ENCODE data around the gene HIVEP1.
A peak's percentile ranks its signal among the peaks of the same experiment; 100 is the strongest.

Gene HIVEP1

DNA sequence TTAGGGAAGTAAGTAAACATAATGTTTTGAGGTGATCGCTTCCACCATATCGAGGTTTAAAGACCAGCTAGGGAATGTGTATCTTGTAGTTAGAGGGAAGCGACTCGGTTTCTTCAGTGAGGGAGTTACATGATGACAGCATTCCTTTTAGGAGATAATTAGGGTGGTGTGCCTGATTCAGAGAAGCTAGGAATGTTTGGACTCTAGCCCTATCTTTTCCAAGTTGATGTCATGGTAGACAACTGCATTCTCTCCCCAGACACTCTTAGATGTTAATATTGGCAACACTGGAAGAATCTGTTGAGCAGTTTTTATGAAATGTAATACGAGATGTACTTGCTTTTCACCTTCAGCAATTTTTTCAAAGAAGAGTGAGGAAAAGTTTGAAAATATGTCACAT, 12.9 kb upstream of the HIVEP1 start:
- H3K4me3 ChIP-seq (ENCODE audit: low read depth, low read length), result no peak overlapping the region
- ChIA-PET CTCF (no interaction called here), POLR2A (no interaction called here)
- TF ChIP-seq, protein P1, sequence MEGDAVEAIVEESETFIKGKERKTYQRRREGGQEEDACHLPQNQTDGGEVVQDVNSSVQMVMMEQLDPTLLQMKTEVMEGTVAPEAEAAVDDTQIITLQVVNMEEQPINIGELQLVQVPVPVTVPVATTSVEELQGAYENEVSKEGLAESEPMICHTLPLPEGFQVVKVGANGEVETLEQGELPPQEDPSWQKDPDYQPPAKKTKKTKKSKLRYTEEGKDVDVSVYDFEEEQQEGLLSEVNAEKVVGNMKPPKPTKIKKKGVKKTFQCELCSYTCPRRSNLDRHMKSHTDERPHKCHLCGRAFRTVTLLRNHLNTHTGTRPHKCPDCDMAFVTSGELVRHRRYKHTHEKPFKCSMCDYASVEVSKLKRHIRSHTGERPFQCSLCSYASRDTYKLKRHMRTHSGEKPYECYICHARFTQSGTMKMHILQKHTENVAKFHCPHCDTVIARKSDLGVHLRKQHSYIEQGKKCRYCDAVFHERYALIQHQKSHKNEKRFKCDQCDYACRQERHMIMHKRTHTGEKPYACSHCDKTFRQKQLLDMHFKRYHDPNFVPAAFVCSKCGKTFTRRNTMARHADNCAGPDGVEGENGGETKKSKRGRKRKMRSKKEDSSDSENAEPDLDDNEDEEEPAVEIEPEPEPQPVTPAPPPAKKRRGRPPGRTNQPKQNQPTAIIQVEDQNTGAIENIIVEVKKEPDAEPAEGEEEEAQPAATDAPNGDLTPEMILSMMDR (IDR thresholded peaks at IDR 0.05; ENCODE audit: insufficient read depth, low read length, missing control alignments), result no peak
- no peak for DNase-seq (ENCODE audit: low read depth, low spot score)

DNA sequence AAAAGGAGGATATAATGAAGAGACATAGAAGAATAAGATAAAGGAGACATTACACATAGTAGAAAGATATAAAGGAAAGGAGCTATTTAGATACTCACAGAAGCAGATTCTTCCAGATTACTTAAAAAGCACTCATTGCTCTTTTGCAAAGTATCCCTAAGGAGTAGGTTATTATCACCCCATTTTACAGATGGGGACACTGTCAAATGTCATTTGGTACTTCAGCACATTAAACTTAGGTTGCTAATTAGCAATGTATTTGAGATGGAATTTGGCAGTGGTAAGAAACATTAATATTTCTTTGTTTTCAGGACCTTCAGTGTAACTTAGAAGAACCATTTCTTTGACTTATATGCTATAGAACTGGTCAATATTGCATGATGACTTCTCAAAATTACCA, 11.9 kb upstream of the HIVEP1 start:
- CTCF ChIA-PET, result no interaction called here
- no peak overlapping the region for H3K4me3 ChIP-seq (ENCODE audit: low read depth, low read length)
- TF ChIP-seq, protein P1 (IDR thresholded peaks at IDR 0.05; ENCODE audit: insufficient read depth, low read length, missing control alignments), result no peak
- no peak for DNase-seq (ENCODE audit: low read depth, low spot score)
- POLR2A ChIA-PET, result no interaction called here

DNA sequence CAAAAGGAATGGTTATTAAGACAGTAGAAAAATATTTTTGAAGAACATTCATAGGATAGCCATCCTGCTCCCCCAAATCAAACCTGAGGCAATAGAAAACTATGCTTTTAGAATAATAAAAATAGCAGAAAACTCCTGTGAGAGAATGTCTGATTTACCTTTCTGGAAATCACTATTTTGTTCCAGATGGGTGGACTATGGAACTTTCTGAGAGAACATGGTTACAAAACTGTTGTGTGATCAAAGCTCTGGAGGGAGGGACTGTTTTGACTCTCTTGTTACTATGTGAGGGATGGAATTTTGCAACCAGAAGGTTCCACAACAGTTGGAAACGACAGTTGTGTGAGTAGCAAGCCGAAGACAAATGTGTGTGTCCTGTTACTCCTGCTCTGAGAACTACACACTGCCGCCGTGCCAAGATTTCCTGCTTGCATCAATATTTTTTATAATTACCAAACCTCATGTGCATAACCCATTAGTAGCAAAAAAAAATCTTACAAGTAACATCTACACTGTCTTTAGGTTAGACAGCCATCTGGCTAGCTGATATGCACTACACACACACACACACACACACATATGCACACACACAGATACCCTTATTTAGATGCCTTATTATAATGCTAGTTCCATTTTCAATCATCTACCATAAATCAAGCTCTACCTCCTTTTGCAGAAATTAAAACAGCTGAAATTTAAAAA, 11.0 kb upstream of the HIVEP1 start:
- DNase-seq (ENCODE audit: low read depth, low spot score), result no peak
- no peak overlapping the region for H3K4me3 ChIP-seq (ENCODE audit: low read depth, low read length)
- POLR2A ChIA-PET, result interaction anchor here (0.6 kb wide), 1 partner anchor 12 kb away, joined by 3 read pairs; no protein-coding TSS in a partner anchor
- TF ChIP-seq, protein P1 (IDR thresholded peaks at IDR 0.05; ENCODE audit: insufficient read depth, low read length, missing control alignments), result no peak
- CTCF ChIA-PET, result interaction anchor here (0.8 to 1.4 kb wide), 3 partner anchors 302 to 604 kb away, joined by 3 to 5 read pairs (median 3); no protein-coding TSS in a partner anchor

DNA sequence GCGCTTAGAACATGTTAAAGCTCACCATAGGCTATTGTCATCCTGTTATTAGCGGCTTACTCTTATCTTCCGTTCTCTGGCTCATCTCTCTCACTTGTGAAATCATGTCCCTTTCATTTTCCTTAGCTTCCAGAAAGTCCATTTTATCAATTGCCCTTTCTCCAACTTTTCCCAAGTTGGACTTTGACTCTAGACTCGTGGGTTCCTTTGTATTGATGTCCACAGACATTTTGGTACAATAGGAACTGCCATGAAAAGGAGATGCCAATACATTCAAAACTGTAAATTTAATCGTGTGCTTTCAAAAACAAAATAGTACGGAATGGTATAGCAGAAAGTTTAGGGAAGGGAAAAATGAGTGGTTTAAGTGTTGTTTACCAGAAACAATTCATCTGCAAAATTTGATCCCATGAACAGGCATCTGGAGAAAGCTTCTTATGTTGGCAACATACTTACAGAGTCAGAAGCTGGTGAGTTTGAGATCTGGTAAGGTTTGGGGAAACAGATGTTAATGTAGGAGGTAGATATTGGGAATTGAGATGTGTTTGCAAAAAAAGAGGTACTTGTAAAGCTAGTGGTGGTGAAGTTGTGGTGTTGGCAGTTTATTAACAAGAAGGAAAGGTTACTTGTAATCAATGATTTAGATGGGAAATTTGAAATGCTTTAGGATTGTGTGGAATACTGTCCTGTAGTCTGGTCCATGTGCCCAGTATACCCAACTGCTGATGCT, 10.2 kb upstream of the HIVEP1 start:
- TF ChIP-seq, protein P1 (IDR thresholded peaks at IDR 0.05; ENCODE audit: insufficient read depth, low read length, missing control alignments), result no peak
- H3K4me3 ChIP-seq (ENCODE audit: low read depth, low read length), result no peak overlapping the region
- DNase-seq (ENCODE audit: low read depth, low spot score), result no peak
- POLR2A ChIA-PET, result interaction anchor here (0.6 kb wide), 1 partner anchor 13 kb away, joined by 3 read pairs; no protein-coding TSS in a partner anchor
- CTCF ChIA-PET, result interaction anchor here (1.1 to 1.4 kb wide), 2 partner anchors 302 to 604 kb away, joined by 3 to 5 read pairs; no protein-coding TSS in a partner anchor

DNA sequence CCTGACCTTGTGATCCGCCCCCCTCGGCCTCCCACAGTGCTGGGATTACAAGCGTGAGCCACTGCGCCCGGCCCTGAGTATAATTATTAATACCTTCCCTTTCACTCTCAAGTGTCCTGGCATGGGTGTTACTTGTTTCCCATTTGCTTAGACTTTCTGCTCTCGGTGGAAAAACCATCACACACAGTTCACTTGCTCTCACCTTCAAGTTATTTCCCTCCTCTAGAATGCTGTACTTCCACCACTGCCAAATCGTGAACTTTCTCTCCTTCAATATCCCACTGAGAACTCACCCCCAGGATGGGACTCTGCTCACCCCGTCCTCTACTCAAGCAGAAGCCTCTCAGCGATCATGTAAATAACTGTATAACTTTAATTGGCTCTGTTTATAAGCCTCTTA, 4.6 kb upstream of the HIVEP1 start:
- no peak overlapping the region for H3K4me3 ChIP-seq (ENCODE audit: low read depth, low read length)
- CTCF ChIA-PET, result no interaction called here
- TF ChIP-seq, protein P1 (IDR thresholded peaks at IDR 0.05; ENCODE audit: insufficient read depth, low read length, missing control alignments), result no peak
- no peak for DNase-seq (ENCODE audit: low read depth, low spot score)
- POLR2A ChIA-PET, result no interaction called here

DNA sequence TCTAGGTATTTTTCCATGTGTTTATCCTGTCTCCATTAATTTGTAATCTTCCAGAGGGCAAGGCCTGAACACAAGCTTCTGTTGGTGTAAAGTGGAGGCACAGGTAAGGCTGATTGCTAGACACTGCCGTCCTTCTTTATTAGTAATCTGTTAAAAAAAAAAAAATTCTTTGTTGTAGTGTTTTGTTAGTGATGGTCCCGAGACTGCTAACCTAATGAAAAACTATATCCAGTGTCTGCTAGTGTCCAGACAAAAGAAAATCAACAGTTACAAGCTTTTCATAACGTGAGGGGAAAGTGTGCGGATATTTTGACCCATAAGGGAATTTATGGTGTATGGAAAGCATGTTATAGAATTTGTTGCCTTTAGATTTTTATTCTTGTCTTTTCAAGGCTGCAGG, 4.2 kb upstream of the HIVEP1 start:
- peak overlapping the region; percentile 71 for H3K4me3 ChIP-seq (ENCODE audit: low read depth, low read length)
- ChIA-PET POLR2A (no interaction called here), CTCF (interaction anchor here (0.7 to 3.5 kb wide), 2 partner anchors 230 to 352 kb away, joined by 3 to 17 read pairs; no protein-coding TSS in a partner anchor)
- no peak for DNase-seq (ENCODE audit: low read depth, low spot score)
- TF ChIP-seq, protein P1 (IDR thresholded peaks at IDR 0.05; ENCODE audit: insufficient read depth, low read length, missing control alignments), result no peak
